GM21723 (cell line): ENCODE data around the gene LPIN2.

Experiments used
- ATAC-seq: cut with Tn5 transposase; IDR thresholded peaks from one replicate; pipeline ENCODE4 v1.9.1; 2021; ENCODE audit warnings: mild to moderate bottlenecking, moderate library complexity; ENCODE audit not compliant: unreplicated experiment

The LPIN2 gene

DNA sequence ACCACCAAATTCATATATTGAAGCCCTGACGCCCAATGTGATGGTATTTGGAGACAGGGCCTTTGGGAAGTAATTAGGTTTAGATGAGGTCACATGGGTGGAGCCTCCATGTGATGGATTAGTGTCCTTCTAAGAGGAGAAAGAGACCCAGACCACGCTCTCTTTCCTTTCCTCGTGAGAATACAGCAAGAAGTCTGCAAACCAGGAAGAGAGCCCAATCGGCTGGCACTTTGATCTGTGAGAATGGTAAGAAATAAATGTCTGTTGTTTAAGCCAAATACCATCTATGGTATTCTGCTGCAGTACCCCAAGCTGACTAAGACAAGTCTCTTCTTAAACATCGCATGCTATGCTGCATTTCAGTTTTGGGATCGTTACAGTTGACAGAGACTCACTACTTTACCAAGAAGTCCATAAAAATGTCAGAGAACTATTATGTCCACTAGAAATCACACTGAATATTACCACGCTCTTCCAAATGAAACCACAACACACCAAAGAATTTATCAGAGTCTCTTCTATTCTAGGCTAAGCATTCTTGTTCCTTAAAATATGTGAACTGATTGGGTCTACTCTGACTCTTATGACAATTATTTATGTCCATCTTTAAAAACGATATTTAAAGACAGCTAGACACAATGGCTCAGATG lies 48.5 kb downstream of the LPIN2 start:
- no peak for ATAC-seq
